Testis (tissue), 3 donors: ENCODE data around the gene PIGS. TPM values are rescaled to one million over a fixed set of nuclear protein-coding genes. Genes with fewer than 3 reads are reported as not detected.

ENCODE experiments used
- DNase-seq: peaks from one replicate; pipeline ENCODE4 v3.0.0-alpha.2; 2019
- H3K27ac ChIP-seq, 2 donors: fragments of 200-600 bp; sonication (generic); one replicate each; pipeline ENCODE4 v1.5.1; 2019
- H3K27me3 ChIP-seq: fragments of 200-600 bp; sonication (generic); one replicate; pipeline ENCODE4 v1.5.1; 2019
- H3K36me3 ChIP-seq: fragments of 200-600 bp; sonication (generic); one replicate; pipeline ENCODE4 v1.5.1; 2017; ENCODE audit warnings: low read depth; ENCODE audit errors: missing control alignments
- H3K4me1 ChIP-seq: fragments of 200-600 bp; sonication (generic); one replicate; pipeline ENCODE4 v1.5.1; 2019
- H3K4me3 ChIP-seq, 2 donors: fragments of 200-600 bp; sonication (generic); one replicate each; pipeline ENCODE4 v1.5.1; 2017 to 2019
- H3K9me3 ChIP-seq: fragments of 200-600 bp; sonication (generic); one replicate; pipeline ENCODE4 v1.5.1; 2017
- POLR2A ChIP-seq: fragments of 450-650 bp; IDR thresholded peaks from one replicate; pipeline ENCODE4 v1.6.1; 2017; ENCODE audit warnings: antibody characterized with exemption, mild to moderate bottlenecking, moderate library complexity
- WGBS, 2 donors: methylation state at CpG; one replicate each; pipeline ENCODE4 v1.1.5; 2018; 5-methylcytosine and 5-hydroxymethylcytosine counted together
- intact Hi-C: fragments of 100-400 bp; cut with DNase I; formaldehyde crosslinking; loops from one replicate; pipeline ENCODE4 v1.15.1; 2023; ENCODE audit warnings: low total_unique reads
- polyA plus RNA-seq: library from polyadenylated mRNA; stranded (reverse); fragments of 350-450 nt; fragmentation: Illumina TruSeq; extraction: RNeasy Lipid Tissue Mini Kit (QIAGEN cat#74804); gene quantifications from one replicate; pipeline ENCODE4 v1.2.3, GENCODE V29; 2014; ENCODE audit warnings: low read depth, low replicate concordance; ENCODE audit not compliant: insufficient read depth
- total RNA-seq, 2 donors: library from RNA; depleted of rRNA; stranded (reverse); fragments of >200 nt; gene quantifications; one replicate each; pipeline ENCODE4 v1.2.3, GENCODE V29; 2016
- TF ChIP-seq, protein P1 (sequence below), 3 experiments: fragments of 450-650 bp in 2 of 3; fragments of 200-600 bp in 1 of 3; sonication (generic) in 1 of 3; IDR thresholded peaks; one replicate each; pipeline ENCODE4 v1.5.1; 2016 to 2019; ENCODE audit warnings: antibody characterized with exemption in 3 of 3, mild to moderate bottlenecking in 2 of 3, moderate library complexity in 1 of 3

Gene PIGS
- total and polyA plus RNA-seq, 3 donors from 2014 or later = 57.7 to 124 (median 92.4) TPM

DNA sequence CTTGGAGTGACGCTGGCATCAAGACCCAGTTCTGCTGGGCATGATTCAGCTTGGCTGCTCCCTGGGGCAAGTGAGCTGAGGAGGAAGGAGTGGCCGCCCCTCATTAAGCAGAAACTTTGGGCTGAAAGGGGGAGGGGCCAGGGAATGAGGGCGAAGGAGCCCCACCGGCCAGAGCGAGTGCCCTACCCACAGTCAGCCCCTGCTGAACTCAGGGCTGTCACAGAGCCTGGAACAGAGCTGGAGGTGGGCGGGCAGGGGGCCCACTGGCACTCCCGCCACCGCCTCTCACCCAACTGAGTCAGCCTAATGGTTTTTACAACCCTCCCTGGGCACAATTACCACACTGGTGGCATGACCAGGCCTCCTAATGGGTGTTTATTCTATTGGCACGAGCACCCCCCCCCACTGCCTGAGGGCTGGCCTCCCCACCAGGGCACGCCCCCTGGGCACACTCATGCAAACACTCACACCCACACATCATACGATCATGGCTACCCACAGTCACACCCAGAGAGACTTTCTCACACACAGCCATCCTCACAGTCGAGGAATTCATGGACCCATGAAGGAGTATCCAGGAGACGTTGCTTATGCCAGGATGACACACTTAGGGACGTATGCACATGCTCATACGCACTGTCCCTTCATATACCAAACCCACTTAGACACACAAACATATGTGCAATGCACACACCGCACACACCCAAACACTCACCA is 38.1 kb downstream of the PIGS start:
- Histone ChIP-seq H3K4me1 (no peaks in the 10 kb centered on the region), H3K27ac (no peak overlapping the region), H3K27me3 (no peaks in the 10 kb centered on the region), H3K9me3 (no peaks in the 10 kb centered on the region), H3K4me3 (no peak overlapping the region), H3K36me3 (no peaks in the 10 kb centered on the region)
- no peak for TF ChIP-seq POLR2A
- TF ChIP-seq, protein P1, sequence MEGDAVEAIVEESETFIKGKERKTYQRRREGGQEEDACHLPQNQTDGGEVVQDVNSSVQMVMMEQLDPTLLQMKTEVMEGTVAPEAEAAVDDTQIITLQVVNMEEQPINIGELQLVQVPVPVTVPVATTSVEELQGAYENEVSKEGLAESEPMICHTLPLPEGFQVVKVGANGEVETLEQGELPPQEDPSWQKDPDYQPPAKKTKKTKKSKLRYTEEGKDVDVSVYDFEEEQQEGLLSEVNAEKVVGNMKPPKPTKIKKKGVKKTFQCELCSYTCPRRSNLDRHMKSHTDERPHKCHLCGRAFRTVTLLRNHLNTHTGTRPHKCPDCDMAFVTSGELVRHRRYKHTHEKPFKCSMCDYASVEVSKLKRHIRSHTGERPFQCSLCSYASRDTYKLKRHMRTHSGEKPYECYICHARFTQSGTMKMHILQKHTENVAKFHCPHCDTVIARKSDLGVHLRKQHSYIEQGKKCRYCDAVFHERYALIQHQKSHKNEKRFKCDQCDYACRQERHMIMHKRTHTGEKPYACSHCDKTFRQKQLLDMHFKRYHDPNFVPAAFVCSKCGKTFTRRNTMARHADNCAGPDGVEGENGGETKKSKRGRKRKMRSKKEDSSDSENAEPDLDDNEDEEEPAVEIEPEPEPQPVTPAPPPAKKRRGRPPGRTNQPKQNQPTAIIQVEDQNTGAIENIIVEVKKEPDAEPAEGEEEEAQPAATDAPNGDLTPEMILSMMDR (IDR thresholded peaks at IDR 0.05) = no peak
- intact Hi-C loops = no loop called here
- 82 to 88% methylated on average over 16 of the region's 16 CpGs for WGBS, 2 donors
- DNase-seq = no peak

DNA sequence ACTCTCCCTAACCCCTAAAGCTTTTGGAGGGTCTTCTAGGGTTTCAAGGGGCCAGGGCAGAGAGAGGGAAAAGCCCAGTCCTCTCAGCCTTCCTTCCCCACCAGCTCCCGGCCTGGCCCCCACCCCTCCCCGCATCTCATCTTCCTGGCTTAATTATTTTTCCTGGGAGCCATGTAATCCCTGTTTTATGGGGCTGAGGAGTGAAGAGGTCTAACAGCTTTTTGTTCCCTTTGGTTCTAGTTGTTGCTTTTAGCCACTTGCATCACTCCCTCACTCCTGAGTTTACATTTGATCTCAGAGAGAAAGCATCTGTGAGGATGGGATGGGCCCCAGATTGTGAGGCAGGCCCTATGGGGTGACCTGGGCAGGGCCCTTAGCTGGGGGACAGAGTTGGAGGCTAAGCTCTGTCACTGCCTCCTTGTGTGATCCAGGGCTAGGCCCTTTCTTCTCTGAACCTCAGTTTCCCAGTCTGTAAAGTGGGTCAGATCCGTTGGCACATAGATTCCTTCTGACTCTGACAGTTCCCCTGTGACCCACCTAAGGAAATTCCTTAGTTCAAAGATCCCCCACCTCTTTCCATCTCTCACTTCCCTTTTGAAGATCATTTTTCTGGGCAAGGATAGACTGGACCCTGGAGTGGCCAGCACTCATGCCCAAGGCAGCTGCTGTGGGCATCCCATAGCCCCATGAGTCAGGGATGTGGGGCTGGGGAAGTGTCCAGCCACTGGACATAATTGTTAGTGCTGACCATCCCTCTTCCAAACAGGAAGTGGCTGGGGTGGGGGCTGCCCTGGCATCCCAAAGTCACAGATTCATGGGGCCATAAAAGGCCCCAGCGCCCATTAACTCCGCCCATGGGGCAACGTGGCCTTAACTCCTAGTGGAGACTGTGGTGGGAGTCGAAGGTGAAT is 39.0 kb downstream of the PIGS start:
- WGBS, 2 donors = 75 to 76% methylated on average over 5 to 7 of the region's 7 CpGs
- H3K27me3 ChIP-seq = no peaks in the 10 kb centered on the region
- TF ChIP-seq, protein P1 (IDR thresholded peaks at IDR 0.05) = no peak
- TF ChIP-seq POLR2A = no peak
- DNase-seq = no peak
- intact Hi-C loops = no loop called here
- no peak overlapping the region for H3K27ac ChIP-seq
- no peaks in the 10 kb centered on the region for H3K36me3 ChIP-seq
- no peaks in the 10 kb centered on the region for H3K4me1 ChIP-seq
- no peak overlapping the region for H3K4me3 ChIP-seq
- H3K9me3 ChIP-seq = no peaks in the 10 kb centered on the region

DNA sequence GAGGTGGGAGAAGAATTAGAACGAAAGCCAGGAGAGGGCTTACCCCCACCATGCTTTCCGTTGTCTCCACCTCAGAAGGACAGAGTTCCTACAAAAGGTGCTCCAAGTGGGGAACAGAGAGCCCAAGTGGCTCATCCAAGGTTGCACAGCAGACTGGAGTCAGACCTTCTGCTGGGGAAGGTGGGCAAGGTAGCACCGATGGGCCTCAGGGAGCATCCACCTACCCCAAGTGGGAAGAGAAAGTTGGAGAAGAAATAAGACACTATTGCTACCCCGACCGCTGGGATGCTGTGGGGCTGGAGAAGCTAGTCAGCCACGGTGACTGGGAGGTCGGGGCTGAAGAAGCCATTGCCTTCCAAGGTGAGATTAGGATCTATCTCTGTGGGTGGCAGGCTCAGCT is 40.4 kb downstream of the PIGS start:
- Histone ChIP-seq H3K27ac (no peak overlapping the region), H3K27me3 (no peaks in the 10 kb centered on the region), H3K4me3 (no peak overlapping the region), H3K36me3 (no peaks in the 10 kb centered on the region), H3K9me3 (no peaks in the 10 kb centered on the region), H3K4me1 (no peaks in the 10 kb centered on the region)
- no peak for DNase-seq
- 76 to 81% methylated on average over 7 of the region's 7 CpGs for WGBS, 2 donors
- intact Hi-C loops = no loop called here
- TF ChIP-seq POLR2A = no peak
- TF ChIP-seq, protein P1 (IDR thresholded peaks at IDR 0.05) = no peak

DNA sequence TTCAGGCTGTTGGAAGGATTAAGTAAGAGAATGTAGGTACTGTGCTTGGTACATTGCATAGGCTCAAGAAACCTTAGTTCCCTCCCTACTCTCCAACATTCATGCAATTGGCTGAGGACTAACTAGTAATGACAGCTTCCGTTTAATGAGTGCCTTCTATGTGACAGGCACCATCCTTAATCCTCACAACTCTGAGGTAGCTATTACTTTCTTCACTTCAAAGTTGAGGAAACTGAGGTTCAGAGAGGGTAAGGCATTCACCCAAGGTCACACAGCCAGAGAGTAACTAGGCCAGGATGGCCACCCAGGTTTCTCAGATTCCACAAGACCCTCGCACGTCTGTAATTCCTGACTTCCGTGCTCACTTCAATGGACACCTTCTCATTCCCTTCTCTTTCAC is 41.1 kb downstream of the PIGS start:
- intact Hi-C loops = no loop called here

More for the DNA sequence above, 41.1 kb downstream of the PIGS start:
- Histone ChIP-seq H3K9me3 (no peaks in the 10 kb centered on the region), H3K27me3 (no peaks in the 10 kb centered on the region), H3K36me3 (no peaks in the 10 kb centered on the region), H3K4me1 (no peaks in the 10 kb centered on the region), H3K27ac (no peak overlapping the region), H3K4me3 (no peak overlapping the region)
- no peak for DNase-seq
- TF ChIP-seq, protein P1 (IDR thresholded peaks at IDR 0.05) = no peak
- TF ChIP-seq POLR2A = no peak
- WGBS, 2 donors = 80 to 87% methylated on average over 4 of the region's 4 CpGs
